NCI-H1048 (cell line): Measurements from ENCODE around the gene SH2D7.

Experiments
- DNase-seq: peaks from one replicate; lab custom pipeline; 2025; lab: John Stamatoyannopoulos, UW

The SH2D7 gene

DNA sequence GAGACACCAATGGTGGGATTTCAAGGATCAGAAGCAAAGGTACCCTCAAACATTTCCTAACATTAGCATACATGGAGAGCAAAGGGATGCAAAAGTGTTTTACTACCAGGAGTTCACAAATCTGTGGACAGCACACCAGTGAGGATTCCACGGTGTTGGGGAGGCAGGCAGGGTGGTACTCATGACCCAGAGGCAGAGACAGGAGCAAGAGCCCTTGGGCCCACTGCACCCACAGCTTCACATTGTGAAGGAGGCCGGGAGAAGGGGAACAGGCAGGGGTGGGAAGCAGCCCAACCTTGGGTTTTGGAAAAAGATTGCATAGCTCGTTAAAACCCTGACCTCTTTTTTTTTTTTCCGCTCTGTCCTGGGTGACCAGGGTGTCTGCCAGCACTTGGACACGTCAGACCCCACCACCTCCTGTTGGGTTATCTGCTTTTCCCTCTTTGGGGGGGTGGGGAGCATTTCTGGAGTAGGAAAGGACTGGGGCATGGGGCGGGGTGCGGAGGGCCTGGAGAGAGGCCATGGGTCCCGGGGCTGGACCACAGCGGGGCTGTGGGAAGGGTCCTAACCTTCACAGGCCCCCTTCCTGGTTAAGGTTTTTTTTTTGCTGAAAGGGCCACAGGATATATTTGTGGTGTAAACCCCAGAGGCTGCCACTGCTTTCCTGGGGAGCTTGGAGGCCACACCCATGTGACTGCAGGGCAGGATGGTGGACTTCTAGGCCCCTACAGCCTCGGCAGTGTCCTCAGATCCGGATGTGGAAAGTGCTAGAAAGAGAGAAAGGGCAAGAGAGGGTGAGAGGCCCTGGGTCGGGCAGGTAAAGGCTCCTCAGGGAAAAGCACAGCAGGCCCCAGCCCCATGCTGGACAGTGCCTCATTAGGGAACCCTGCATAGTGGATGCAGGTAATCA lies 12.5 kb downstream of the SH2D7 start:
- DNase-seq = no peak

GRCh38 chr15:78105476-78106241 lies 13.3 kb downstream of the SH2D7 start:
- DNase-seq = no peak

DNA sequence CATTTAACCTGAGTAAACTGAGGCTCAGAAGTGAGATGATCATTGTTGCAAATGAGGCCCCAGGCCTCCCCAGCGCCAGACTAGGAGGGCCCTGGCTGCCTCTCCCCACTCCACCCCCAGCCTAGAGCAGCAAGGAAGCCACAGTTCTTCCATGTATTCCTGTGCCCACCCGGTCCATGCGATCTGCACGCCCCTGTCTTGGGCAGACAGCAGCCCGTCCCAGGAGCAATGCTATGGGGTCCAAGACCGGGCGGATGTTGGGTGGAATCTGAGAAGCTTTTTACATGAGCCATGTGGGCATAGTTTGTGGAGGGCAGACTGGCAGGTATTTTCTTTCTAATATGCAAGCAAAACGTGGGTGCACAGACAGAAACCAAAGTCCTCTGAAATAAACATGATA lies 15.1 kb downstream of the SH2D7 start:
- no peak for DNase-seq

- no peak for DNase-seq
These were observed 16.1 kb downstream of the SH2D7 start for GRCh38 chr15:78108300-78109084.

DNA sequence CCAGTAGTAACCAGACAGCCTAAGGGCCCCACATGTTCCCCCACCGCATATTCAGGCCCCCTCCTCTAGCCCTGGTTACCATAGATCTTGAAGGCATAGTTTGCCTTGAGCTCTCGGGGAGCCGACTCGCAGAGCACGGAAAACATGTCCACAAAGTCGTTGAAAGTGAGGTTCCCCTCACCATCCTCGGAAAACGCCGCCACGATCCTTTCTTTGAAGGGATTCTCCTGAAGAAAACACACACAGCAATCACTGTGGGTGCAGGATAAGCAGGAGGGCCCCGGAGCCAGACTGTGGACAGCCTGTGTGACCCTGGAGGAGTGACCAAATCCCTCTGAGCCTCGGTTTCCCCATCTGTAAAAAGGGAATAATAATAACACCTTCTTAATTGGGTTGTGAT lies 16.8 kb downstream of the SH2D7 start:
- DNase-seq = no peak

- no peak for DNase-seq
These were observed 17.7 kb downstream of the SH2D7 start for GRCh38 chr15:78110096-78110495.

- no peak for DNase-seq
These were observed 18.6 kb downstream of the SH2D7 start for GRCh38 chr15:78110916-78111475.

GRCh38 chr15:78111788-78112187 lies 19.4 kb downstream of the SH2D7 start:
- no peak for DNase-seq

DNA sequence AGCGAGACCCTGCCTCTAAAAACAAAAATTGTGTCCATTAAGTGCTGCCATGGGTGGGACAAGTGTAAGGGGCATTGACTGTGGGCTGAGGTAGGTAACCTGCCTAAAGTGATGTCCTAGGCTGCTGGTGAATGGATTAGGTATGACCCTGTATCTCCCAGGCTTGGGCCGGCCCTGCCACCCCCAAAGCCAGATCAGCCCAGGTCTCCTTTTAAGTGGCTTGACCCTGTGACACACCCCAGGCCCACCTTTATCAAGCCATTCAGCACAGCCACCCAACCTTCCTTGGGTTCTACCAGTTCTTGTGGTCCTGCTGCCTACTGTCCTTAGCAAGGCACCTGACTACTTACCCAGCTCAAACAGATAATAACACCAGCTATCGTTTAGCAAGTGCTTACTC lies 20.2 kb downstream of the SH2D7 start:
- no peak for DNase-seq

DNA sequence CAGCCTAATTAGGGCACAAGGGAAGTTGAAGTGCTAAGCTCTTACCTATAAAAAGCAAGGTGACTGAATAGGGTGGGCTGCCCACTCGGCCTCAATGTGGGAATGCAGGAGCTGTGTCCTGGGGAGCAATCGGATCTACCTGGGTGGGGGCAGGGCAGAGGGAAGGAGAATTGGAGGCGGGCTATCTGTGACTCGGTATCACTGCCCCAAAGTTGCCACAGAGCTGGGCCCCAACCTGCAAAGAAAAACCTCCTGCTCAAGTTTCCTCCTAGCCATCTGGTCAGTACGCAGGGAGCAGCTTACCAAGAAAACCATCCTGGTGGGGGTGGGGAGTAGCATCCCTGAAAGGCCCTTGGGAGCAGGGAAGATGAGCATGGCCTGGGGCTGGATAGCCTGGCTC lies 28.2 kb downstream of the SH2D7 start:
- DNase-seq = no peak

- no peak for DNase-seq
These were observed 32.9 kb downstream of the SH2D7 start for GRCh38 chr15:78125267-78125666.

DNA sequence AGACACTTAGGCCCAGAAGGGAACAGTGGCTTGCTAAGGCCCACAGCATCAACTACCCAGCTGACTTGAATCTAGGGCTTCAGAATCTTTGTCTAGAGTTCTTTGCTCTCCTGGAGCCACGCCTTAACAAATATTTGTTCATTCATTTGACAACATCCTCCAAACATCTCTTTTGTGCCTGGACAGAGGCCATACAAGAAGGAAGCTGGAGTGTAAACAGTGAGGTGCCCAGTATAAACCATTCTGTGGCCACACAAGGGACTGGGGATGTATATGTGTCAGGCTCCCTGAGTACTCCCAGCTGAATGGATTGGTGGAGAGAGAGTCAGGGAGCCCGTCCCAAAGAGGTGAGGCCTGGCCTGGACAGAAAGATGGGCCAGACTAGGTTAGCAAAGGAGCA lies 35.5 kb downstream of the SH2D7 start:
- no peak for DNase-seq

DNA sequence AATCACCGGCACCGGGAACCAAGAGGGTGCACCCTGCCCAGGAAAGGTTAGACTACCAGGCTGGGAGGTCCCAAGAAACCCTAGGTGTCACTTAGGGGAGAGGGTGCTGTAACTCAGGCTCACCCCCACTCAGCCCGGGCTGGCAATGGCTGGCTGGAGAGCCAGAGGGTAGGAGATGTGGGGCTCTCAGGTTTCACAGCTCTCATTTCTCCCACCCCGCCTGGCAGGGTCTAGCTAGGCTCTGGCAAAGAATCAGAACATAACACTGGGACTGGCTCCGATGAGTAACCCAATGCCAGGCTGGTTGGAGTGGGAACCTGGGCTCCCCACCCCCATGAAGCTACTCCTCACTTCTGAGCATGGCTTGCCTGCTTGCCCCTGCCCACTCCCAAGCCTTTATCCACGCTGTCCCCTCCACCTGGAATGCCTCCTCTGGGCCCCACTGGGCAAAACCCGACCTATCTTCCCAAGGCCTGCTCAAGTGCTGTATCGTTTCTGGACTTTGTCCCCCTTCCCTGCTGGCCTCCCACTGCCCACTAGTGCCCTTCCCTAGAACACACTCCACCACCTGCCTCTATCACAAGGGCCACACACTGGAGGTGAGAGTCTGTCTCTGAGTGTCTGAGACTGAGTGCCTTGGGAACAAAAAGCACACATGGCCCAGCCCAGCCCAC lies 36.9 kb downstream of the SH2D7 start:
- DNase-seq = no peak

DNA sequence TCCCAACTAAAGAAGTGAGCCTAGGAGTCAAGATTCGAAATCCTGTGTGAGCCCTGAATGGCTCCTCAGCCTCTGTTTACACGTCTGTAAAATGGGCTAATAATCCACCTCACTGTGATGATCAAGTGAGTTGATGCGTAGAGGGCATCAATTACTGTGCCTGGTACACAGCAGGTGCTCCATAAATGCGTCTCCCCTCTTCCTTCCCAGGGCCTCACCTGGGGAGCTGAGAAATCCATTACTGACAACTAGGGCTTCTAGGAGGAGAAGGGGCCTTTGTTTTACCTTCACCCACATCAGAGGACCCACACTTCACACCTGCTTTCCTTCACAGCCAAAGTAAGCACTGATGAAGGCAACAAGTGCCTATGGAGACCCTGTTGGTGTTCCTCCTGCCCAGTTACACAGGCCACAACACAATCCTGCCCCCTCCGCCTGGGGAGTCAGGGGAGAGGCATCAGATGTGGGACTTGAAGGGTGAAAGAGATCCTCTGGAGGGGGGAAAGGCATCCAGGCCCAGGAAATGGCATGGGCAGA lies 37.5 kb downstream of the SH2D7 start:
- DNase-seq = no peak

- DNase-seq = no peak
These were observed 38.3 kb downstream of the SH2D7 start for GRCh38 chr15:78130466-78131294.

DNA sequence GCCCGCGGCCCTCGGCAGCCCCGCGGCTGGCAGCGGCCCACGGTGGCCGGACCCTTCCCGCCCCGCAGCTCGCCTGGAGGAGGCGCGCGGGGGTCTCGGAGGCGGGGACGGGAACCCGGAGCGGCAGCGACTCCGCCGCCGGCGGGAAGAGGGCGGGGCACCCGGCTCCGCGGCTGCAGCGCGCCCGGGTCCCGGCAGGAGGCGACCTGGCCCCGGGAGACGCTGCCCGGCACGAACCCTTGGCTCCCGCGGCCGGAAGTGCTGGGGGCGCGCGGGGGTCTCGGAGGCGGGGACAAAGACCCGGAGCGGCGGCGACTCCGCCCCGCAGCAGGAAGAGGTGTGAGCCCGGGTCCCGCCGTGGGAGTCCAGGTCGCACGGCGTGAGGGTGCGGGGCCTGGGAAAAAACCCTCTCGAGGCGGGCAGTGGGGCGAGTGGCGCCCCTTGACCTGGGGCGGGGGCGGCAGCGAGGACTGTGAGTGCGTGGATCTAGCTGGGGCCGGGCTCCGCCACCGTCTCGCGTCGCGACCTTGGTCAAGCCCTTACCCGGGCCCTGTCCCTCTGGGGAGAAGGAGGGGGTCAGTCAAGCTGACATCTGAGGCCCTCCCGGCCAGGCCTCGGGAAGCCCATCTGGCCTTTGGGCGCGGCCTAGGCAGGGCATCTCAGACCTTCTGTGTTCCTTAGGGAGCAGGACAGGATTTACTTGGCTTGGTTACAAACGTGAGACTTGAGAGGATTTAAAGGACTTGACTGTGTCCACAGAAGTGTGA lies 39.1 kb downstream of the SH2D7 start, which contains the start of gene CIB2:
CIB2 (minus strand) TSS at position 151 of the 767 bp plus-strand sequence. CDS start 230 bp downstream, outside the sequence.
- peak; percentile 33 for DNase-seq

DNA sequence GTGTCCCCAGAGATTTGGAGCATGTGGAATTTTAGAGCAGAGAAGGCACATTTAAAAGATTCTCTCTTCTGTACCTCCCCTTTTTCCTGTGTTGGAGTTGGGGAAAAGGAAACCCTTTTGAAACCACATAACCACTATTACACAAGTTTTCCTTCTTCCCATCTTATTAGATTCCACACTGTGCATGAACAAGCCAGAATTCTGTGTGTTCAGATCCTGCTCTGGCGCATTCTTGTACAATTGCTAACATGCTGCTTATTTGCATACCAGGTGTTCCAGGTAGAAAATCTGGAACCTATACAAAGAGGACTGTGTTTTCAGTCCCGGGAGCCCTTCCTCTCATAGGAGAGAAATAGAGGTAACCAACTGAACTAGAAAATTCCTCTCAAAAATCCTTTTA lies 41.4 kb downstream of the SH2D7 start:
- DNase-seq = peak; percentile 49

- DNase-seq = no peak
These were observed 47.2 kb downstream of the SH2D7 start for GRCh38 chr15:78139578-78139977.

DNA sequence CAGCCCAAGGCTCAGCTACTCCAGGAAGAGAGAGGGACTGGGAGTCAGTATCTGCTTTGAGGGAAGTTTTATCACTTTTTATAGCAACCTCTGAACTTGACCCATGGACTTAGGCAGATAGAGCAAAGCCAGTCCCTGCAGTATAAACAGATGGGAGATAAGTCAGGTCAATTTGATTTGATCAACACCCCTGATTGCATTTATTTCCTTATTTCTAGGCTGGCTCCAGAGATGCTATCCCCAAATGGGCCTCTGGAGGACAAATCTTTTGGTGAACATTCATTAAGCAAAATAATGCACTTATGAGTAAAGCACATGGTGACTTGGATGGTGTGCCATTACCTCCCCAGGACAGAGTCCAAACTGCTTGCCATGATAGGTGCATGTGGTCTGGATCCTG lies 47.9 kb downstream of the SH2D7 start:
- DNase-seq = no peak
